Measurements from ENCODE around the gene CSNK2A1.

DNA sequence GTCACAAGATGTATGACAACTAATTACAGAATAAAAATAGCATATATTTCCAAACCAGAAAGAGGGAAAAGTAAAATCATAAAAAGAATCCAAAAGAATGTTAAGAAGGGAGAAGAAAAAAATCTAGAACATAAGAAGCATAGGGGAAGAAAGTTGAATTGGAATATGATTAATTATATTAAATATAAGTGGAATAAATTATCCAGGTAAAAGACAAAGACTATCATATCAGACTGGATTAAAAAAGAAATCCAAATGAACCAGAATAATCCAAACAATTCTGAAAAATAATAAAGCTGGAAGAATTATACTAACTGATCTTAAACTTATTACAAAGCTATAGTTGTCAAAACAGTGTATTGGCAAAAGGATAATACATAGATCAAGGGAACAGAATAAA, 23.6 kb downstream of the CSNK2A1 start:
- TF ChIP-seq, protein P1, sequence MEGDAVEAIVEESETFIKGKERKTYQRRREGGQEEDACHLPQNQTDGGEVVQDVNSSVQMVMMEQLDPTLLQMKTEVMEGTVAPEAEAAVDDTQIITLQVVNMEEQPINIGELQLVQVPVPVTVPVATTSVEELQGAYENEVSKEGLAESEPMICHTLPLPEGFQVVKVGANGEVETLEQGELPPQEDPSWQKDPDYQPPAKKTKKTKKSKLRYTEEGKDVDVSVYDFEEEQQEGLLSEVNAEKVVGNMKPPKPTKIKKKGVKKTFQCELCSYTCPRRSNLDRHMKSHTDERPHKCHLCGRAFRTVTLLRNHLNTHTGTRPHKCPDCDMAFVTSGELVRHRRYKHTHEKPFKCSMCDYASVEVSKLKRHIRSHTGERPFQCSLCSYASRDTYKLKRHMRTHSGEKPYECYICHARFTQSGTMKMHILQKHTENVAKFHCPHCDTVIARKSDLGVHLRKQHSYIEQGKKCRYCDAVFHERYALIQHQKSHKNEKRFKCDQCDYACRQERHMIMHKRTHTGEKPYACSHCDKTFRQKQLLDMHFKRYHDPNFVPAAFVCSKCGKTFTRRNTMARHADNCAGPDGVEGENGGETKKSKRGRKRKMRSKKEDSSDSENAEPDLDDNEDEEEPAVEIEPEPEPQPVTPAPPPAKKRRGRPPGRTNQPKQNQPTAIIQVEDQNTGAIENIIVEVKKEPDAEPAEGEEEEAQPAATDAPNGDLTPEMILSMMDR (IDR thresholded peaks at IDR 0.05) = no peak
- no peak for TF ChIP-seq POLR2A (IDR thresholded peaks at IDR 0.05)

All from testis (tissue), 2 donors.